Measurements from ENCODE around the gene SPEG.

Gene SPEG

GRCh38 chr2:219545295-219545942 is 110.8 kb downstream of the SPEG start:
- DNase-seq (ENCODE audit: low spot score) = no peak

GRCh38 chr2:219545943-219546352 is 111.3 kb downstream of the SPEG start:
- DNase-seq (ENCODE audit: low spot score) = no peak

GRCh38 chr2:219547621-219548020 is 113.0 kb downstream of the SPEG start:
- DNase-seq (ENCODE audit: low spot score) = no peak

All from SK-N-DZ (cell line).